Smooth muscle cell (in vitro differentiated cells): ENCODE measurements around the gene GRHPR. TPM values are rescaled to one million over a fixed set of nuclear protein-coding genes. Genes with fewer than 3 reads are reported as not detected.
A peak's percentile ranks its signal among the peaks of the same experiment; 100 is the strongest.

Source experiments
- DNase-seq: peaks from one replicate; lab custom pipeline; 2025; ENCODE audit not compliant: unreplicated experiment; lab: John Stamatoyannopoulos, UW
- H2AFZ ChIP-seq: fragments of 200-600 bp; sonication (generic); 2 replicates; pipeline ENCODE4 v1.6.0; 2016; ENCODE audit warnings: antibody characterized with exemption, low read depth, mild to moderate bottlenecking
- H3F3A ChIP-seq: fragments of 200-600 bp; sonication (generic); 2 replicates; pipeline ENCODE4 v1.6.0; 2017; ENCODE audit warnings: antibody characterized with exemption, low read depth
- H3K27ac ChIP-seq: fragments of 200-600 bp; sonication (generic); 2 replicates; pipeline ENCODE4 v1.5.1; 2016; ENCODE audit warnings: low read depth, mild to moderate bottlenecking
- H3K27me3 ChIP-seq: fragments of 200-600 bp; sonication (generic); 2 replicates; pipeline ENCODE4 v1.6.1; 2016; ENCODE audit warnings: low read depth, mild to moderate bottlenecking
- H3K36me3 ChIP-seq: fragments of 200-600 bp; sonication (generic); 2 replicates; pipeline ENCODE4 v1.5.1; 2016; ENCODE audit warnings: low read depth
- H3K4me1 ChIP-seq: fragments of 200-600 bp; sonication (generic); 2 replicates; pipeline ENCODE4 v1.5.1; 2016; ENCODE audit warnings: low read depth
- H3K4me2 ChIP-seq: fragments of 200-600 bp; sonication (generic); 2 replicates; pipeline ENCODE4 v1.6.0; 2016; ENCODE audit warnings: mild to moderate bottlenecking
- H3K4me3 ChIP-seq: fragments of 200-600 bp; sonication (generic); 2 replicates; pipeline ENCODE4 v1.5.1; 2016; ENCODE audit warnings: mild to moderate bottlenecking
- H3K79me2 ChIP-seq: fragments of 200-600 bp; sonication (generic); 2 replicates; pipeline ENCODE4 v1.6.0; 2016; ENCODE audit warnings: low read depth, mild to moderate bottlenecking
- H3K9ac ChIP-seq: fragments of 200-600 bp; sonication (generic); 2 replicates; pipeline ENCODE4 v1.6.0; 2016; ENCODE audit warnings: low read depth
- H3K9me3 ChIP-seq: fragments of 200-600 bp; sonication (generic); replicated peaks from 2 replicates; pipeline ENCODE4 v1.5.1; 2016; ENCODE audit warnings: low read depth
- H4K20me1 ChIP-seq: fragments of 200-600 bp; sonication (generic); 2 replicates; pipeline ENCODE4 v1.6.0; 2016; ENCODE audit warnings: low read depth
- CTCF ChIP-seq: fragments of 200-600 bp; sonication (generic); IDR thresholded peaks from 2 replicates; pipeline ENCODE4 v1.5.1; 2017; ENCODE audit warnings: borderline replicate concordance, mild to moderate bottlenecking, antibody characterized with exemption; ENCODE audit not compliant: insufficient read depth, poor library complexity, severe bottlenecking
- WGBS: methylation state at CpG from one replicate; pipeline ENCODE4 v1.1.7; 2016; ENCODE audit warnings: low lambda C conversion rate; 5-methylcytosine and 5-hydroxymethylcytosine counted together
- polyA plus RNA-seq: library from polyadenylated mRNA; unstranded; fragments of >200 nt; fragmentation: Nextera tagmentation; extraction: Ambion mirVana; gene quantifications from 2 replicates; pipeline ENCODE4 v1.2.1, GENCODE V29; 2016
- total RNA-seq: library from RNA; depleted of rRNA; stranded (reverse); fragments of >200 nt; gene quantifications from 2 replicates; pipeline ENCODE4 v1.2.3, GENCODE V29; 2014

Gene GRHPR
- total and polyA plus RNA-seq, 2 experiments from 2014 or later = 89.3 to 128 TPM

GRCh38 chr9:37485389-37486255 is 63.1 kb downstream of the GRHPR start, which contains the start of gene POLR1E:
Gene POLR1E, plus strand, starts transcription at chr9:37485948. Its CDS starts 100 bp downstream, at chr9:37486048.
- Histone ChIP-seq H3K9me3 (no peaks in the 10 kb centered on the region), H3K79me2 (no peaks in the 10 kb centered on the region), H3K4me1 (peaks cover 12% of the 10 kb centered on the region), H3F3A (no peaks in the 10 kb centered on the region), H4K20me1 (no peaks in the 10 kb centered on the region), H3K27me3 (no peaks in the 10 kb centered on the region), H2AFZ (peak within 1 kb of the TSS; percentile 68), H3K4me3 (peak within 1 kb of the TSS; percentile 60), H3K9ac (peak within 1 kb of the TSS; percentile 66), H3K36me3 (peaks cover 1% of the 10 kb centered on the region), H3K4me2 (peak within 1 kb of the TSS; percentile 96), H3K27ac (peak within 1 kb of the TSS; percentile 38)
- peak; percentile 85 for DNase-seq
- no peak for TF ChIP-seq CTCF
- 6% methylated on average over 49 of the region's 56 CpGs for WGBS

GRCh38 chr9:37486256-37486615 is 63.7 kb downstream of the GRHPR start:
- Histone ChIP-seq H3K4me3 (peak overlapping the region; percentile 60), H4K20me1 (no peaks in the 10 kb centered on the region), H3K9ac (peak overlapping the region; percentile 66), H3K36me3 (peaks cover 7% of the 10 kb centered on the region), H3K27me3 (no peaks in the 10 kb centered on the region), H3K4me1 (peaks cover 12% of the 10 kb centered on the region), H3K4me2 (peak overlapping the region; percentile 96), H2AFZ (peak overlapping the region; percentile 68), H3K9me3 (no peaks in the 10 kb centered on the region), H3K79me2 (no peaks in the 10 kb centered on the region), H3F3A (no peaks in the 10 kb centered on the region), H3K27ac (peak overlapping the region; percentile 38)
- no peak for DNase-seq
- no peak for TF ChIP-seq CTCF
- 4% methylated on average over 5 of the region's 7 CpGs for WGBS

Other genes starting within 250 kb of the GRHPR start
- gene ZBTB5, start 42.8 kb downstream of the GRHPR start, total RNA-seq = 21.8 and 29.0 TPM in 2 replicates
- 4.2 and 4.3 TPM in 2 replicates for gene ZBTB5, start 42.8 kb downstream of the GRHPR start, polyA plus RNA-seq
- gene POLR1E, start 63.3 kb downstream of the GRHPR start, total RNA-seq = 10.9 and 16.8 TPM in 2 replicates
- 9.0 and 12.6 TPM in 2 replicates for gene POLR1E, start 63.3 kb downstream of the GRHPR start, polyA plus RNA-seq
- gene FBXO10, start 153.7 kb downstream of the GRHPR start, total RNA-seq = 3.5 and 6.4 TPM in 2 replicates
- 4.8 and 7.0 TPM in 2 replicates for gene FBXO10, start 153.7 kb downstream of the GRHPR start, polyA plus RNA-seq
- gene TOMM5, start 169.9 kb downstream of the GRHPR start, total RNA-seq = 194 and 220 TPM in 2 replicates
- 221 and 296 TPM in 2 replicates for gene TOMM5, start 169.9 kb downstream of the GRHPR start, polyA plus RNA-seq
- gene FRMPD1, start 228.3 kb downstream of the GRHPR start, total RNA-seq = 0.22 TPM in 1 of 2 replicates, not detected in the other
- not detected in 2 replicates for gene FRMPD1, start 228.3 kb downstream of the GRHPR start, polyA plus RNA-seq